A549 (cell line): ENCODE measurements around the gene EHBP1. TPM values are rescaled to one million over a fixed set of nuclear protein-coding genes. Genes with fewer than 3 reads are reported as not detected.

ENCODE experiments used
- ATAC-seq, 2 experiments: fragments of 200-7000 bp in 1 of 2; fragments of >200 bp in 1 of 2; cut with Nextera tagmentation in 1 of 2; cut with Tn5 transposase in 1 of 2; 3 replicates each; pipeline versions ENCODE4 v1.8.0 to v1.9.1; 2018 to 2020; ENCODE audit warnings: mild to moderate bottlenecking in 1 of 2, moderate library complexity in 1 of 2
- CTCF ChIA-PET: fragments of 300-600 bp; sonication (Branson Sonifier 250); formaldehyde crosslinking; extraction: SDS; loops from one replicate; lab custom pipeline; 2021; ENCODE audit warnings: antibody characterized with exemption, inconsistent platforms; lab: Yijun Ruan, JAX
- POLR2A ChIA-PET: fragments of 350-600 bp; formaldehyde crosslinking; extraction: SDS; loops from one replicate; lab custom pipeline; 2021; ENCODE audit warnings: antibody characterized with exemption, inconsistent platforms; lab: Yijun Ruan, JAX
- DNase-seq, 2 experiments: peaks; one replicate each; pipeline versions ENCODE4 v3.0.0 to v3.0.0-alpha.2; 2011 to 2016; ENCODE audit warnings: low read depth in 1 of 2, low spot score in 1 of 2
- FAIRE-seq: peaks from 2 replicates; lab custom pipeline; 2011; peaks lifted over from hg19 to GRCh38; lab: Jason Lieb, UNC
- H3K27ac ChIP-seq, 2 experiments: fragments of >200 bp; sonication (Bioruptor Twin); formaldehyde crosslinking; 3 replicates each; pipeline ENCODE4 v1.5.1; 2016 to 2017
- H3K4me1 ChIP-seq: fragments of >200 bp; sonication (Bioruptor Twin); formaldehyde crosslinking; 3 replicates; pipeline ENCODE4 v1.6.1; 2016
- H3K4me2 ChIP-seq: fragments of >200 bp; sonication (Bioruptor Twin); formaldehyde crosslinking; 3 replicates; pipeline ENCODE4 v1.6.1; 2016
- H3K4me3 ChIP-seq: fragments of >200 bp; sonication (Bioruptor Twin); formaldehyde crosslinking; 3 replicates; pipeline ENCODE4 v1.5.1; 2016
- H3K9me3 ChIP-seq: fragments of >200 bp; sonication (Bioruptor Twin); formaldehyde crosslinking; 3 replicates; pipeline ENCODE4 v1.6.1; 2016
- CBX2 ChIP-seq: fragments of 200-600 bp; sonication (generic); IDR thresholded peaks from 2 replicates; pipeline ENCODE4 v1.6.1; 2016; ENCODE audit warnings: low read depth, mild to moderate bottlenecking, borderline replicate concordance
- CBX8 ChIP-seq: fragments of 200-600 bp; sonication (generic); IDR thresholded peaks from 2 replicates; pipeline ENCODE4 v1.6.1; 2016
- CEBPB ChIP-seq, 2 experiments: fragments of >200 bp in 1 of 2; sonication (Bioruptor Twin) in 1 of 2; formaldehyde crosslinking in 1 of 2; IDR thresholded peaks; 2 replicates each; pipeline ENCODE4 v1.6.1; 2012 to 2016
- CHD2 ChIP-seq: fragments of 150-350 bp; IDR thresholded peaks from 2 replicates; pipeline ENCODE4 v1.6.1; 2014; ENCODE audit warnings: low read length; ENCODE audit not compliant: partially characterized antibody
- CHD4 ChIP-seq: fragments of 200-600 bp; sonication (generic); IDR thresholded peaks from 2 replicates; pipeline ENCODE4 v1.6.1; 2016; ENCODE audit warnings: antibody characterized with exemption, mild to moderate bottlenecking, borderline replicate concordance
- EHMT2 ChIP-seq: fragments of 200-600 bp; sonication (generic); IDR thresholded peaks from 2 replicates; pipeline ENCODE4 v1.6.1; 2016; ENCODE audit warnings: antibody characterized with exemption, low read depth, mild to moderate bottlenecking, moderate library complexity
- ESRRA ChIP-seq: fragments of 150-350 bp; IDR thresholded peaks from 2 replicates; pipeline ENCODE4 v1.6.1; 2014; ENCODE audit warnings: mild to moderate bottlenecking, low read length, borderline replicate concordance
- FOXS1 ChIP-seq: fragments of 250-450 bp; sonication (Bioruptor Pico); IDR thresholded peaks from 2 replicates; pipeline ENCODE4 v1.5.0; 2020; ENCODE audit warnings: mild to moderate bottlenecking, moderate library complexity
- GATA3 ChIP-seq: IDR thresholded peaks from 2 replicates; pipeline ENCODE4 v1.6.1; 2012; ENCODE audit warnings: borderline replicate concordance
- HOXB5 ChIP-seq: fragments of 250-450 bp; sonication (Bioruptor Pico); IDR thresholded peaks from 2 replicates; pipeline ENCODE4 v1.5.0; 2020; ENCODE audit warnings: mild to moderate bottlenecking, moderate library complexity
- MAZ ChIP-seq: fragments of 150-350 bp; IDR thresholded peaks from 2 replicates; pipeline ENCODE4 v1.6.1; 2014; ENCODE audit warnings: antibody characterized with exemption, low read depth, low read length, borderline replicate concordance
- PHF8 ChIP-seq: fragments of 200-600 bp; sonication (generic); IDR thresholded peaks from 2 replicates; pipeline ENCODE4 v1.6.1; 2016; ENCODE audit warnings: low read depth, mild to moderate bottlenecking, antibody characterized with exemption, moderate library complexity, borderline replicate concordance
- POLR2A ChIP-seq: IDR thresholded peaks from 2 replicates; pipeline ENCODE4 v1.6.1; 2012; ENCODE audit warnings: mild to moderate bottlenecking, low read length
- RAD21 ChIP-seq, 2 experiments: fragments of >200 bp in 1 of 2; sonication (Bioruptor Twin) in 1 of 2; formaldehyde crosslinking in 1 of 2; IDR thresholded peaks in 1 of 2; conservative IDR thresholded peaks in 1 of 2; 2 replicates in 1 of 2; 3 replicates in 1 of 2; pipeline ENCODE4 v1.6.1; 2012 to 2018; ENCODE audit warnings: inconsistent platforms in 1 of 2
- RCOR1 ChIP-seq: fragments of 150-350 bp; IDR thresholded peaks from 2 replicates; pipeline ENCODE4 v1.6.1; 2014; ENCODE audit warnings: antibody characterized with exemption, low read length, low read depth
- SMC3 ChIP-seq: fragments of >200 bp; sonication (Bioruptor Twin); formaldehyde crosslinking; IDR thresholded peaks from 3 replicates; pipeline ENCODE4 v1.6.1; 2018; ENCODE audit warnings: inconsistent platforms
- SREBF2 ChIP-seq: fragments of 450-650 bp; IDR thresholded peaks from 2 replicates; pipeline ENCODE4 v1.6.1; 2014; ENCODE audit warnings: mild to moderate bottlenecking, moderate library complexity
- ZSCAN20 ChIP-seq: fragments of 250-450 bp; sonication (Bioruptor Pico); IDR thresholded peaks from 2 replicates; pipeline ENCODE4 v1.8.0; 2022; ENCODE audit warnings: mild to moderate bottlenecking, moderate library complexity
- WGBS: methylation state at CpG from one replicate; pipeline ENCODE4 v1.1.6; 2017; ENCODE audit errors: missing lambda C conversion rate; 5-methylcytosine and 5-hydroxymethylcytosine counted together
- polyA plus RNA-seq, 4 experiments: library from polyadenylated mRNA; depleted of rRNA in 3 of 4; stranded (reverse); fragments of >200 nt; fragmentation: RNase III in 1 of 4; extraction: RNeasy Plus Mini Kit Qiagen cat#74134 plus additional on column Dnase treatment in 1 of 4; gene quantifications; 2 replicates in 3 of 4; 3 replicates in 1 of 4; pipeline ENCODE4 v1.2.3, GENCODE V29; 2011 to 2017
- TF ChIP-seq, protein P1 (sequence below): IDR thresholded peaks from 2 replicates; pipeline ENCODE4 v1.6.1; 2012
- TF ChIP-seq, protein P2 (sequence below): fragments of 200-600 bp; sonication (generic); IDR thresholded peaks from 2 replicates; pipeline ENCODE4 v1.6.1; 2016; ENCODE audit warnings: antibody characterized with exemption, mild to moderate bottlenecking, moderate library complexity
- TF ChIP-seq, protein P3 (sequence below): fragments of >200 bp; sonication (Bioruptor Twin); formaldehyde crosslinking; IDR thresholded peaks from 3 replicates; pipeline ENCODE4 v1.6.1; 2016

The EHBP1 gene
- polyA plus RNA-seq, 2 of the 4 experiments (the other 2 are of a cell fraction): 65.7 to 204 TPM

DNA sequence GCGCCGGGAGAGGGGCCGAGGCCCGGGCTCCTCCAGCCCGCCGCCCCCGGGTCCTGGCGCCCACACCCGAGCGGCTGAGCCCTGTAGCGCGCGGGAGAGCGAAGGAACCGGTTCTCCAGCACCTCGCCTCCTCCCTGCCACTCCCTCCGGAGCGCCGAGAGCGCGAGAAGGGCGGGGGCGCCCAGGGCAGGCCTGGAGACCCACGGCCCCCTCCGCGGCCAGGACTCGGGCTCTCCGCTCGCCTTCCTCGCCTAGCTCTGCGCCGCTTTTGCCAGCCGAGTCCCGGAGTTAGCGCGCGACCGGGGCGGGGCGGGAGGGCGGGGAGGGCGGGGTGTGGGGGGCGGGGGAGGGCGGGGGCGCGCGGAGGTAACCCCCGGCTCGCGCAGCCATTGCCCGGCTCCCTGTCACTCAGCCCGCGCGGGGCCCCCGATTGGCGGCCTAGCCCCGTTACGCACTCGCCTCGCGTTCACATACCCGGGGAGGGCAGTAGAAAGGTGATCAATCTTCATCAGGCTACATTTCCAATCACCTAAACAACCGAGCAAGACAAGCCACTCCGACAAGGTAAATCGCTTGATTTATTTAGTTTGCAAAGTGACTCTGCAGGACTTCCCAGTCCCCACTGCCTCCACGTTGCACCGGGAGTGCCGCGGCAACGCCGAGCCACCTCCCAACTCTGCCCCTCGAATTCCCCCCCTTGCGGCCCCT, 345.0 kb downstream of the EHBP1 start, which contains the start of gene OTX1 (continued):
- TF ChIP-seq HOXB5 (peak; percentile 97), CBX2 (no peak), ZSCAN20 (CRISPR knock-in tag) (no peak), EHMT2 (no peak), SMC3 (no peak), RAD21 (conservative IDR thresholded peaks at IDR 0.05 in 1 of 2, IDR thresholded peaks at IDR 0.05 in 1 of 2) (0 out of 5 replicates have a peak, but pooled peaks of 1 of the 2 experiments have one; percentile 13)
- TF ChIP-seq, protein P1, sequence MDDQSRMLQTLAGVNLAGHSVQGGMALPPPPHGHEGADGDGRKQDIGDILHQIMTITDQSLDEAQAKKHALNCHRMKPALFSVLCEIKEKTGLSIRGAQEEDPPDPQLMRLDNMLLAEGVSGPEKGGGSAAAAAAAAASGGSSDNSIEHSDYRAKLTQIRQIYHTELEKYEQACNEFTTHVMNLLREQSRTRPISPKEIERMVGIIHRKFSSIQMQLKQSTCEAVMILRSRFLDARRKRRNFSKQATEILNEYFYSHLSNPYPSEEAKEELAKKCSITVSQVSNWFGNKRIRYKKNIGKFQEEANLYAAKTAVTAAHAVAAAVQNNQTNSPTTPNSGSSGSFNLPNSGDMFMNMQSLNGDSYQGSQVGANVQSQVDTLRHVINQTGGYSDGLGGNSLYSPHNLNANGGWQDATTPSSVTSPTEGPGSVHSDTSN: peak; percentile 97

DNA sequence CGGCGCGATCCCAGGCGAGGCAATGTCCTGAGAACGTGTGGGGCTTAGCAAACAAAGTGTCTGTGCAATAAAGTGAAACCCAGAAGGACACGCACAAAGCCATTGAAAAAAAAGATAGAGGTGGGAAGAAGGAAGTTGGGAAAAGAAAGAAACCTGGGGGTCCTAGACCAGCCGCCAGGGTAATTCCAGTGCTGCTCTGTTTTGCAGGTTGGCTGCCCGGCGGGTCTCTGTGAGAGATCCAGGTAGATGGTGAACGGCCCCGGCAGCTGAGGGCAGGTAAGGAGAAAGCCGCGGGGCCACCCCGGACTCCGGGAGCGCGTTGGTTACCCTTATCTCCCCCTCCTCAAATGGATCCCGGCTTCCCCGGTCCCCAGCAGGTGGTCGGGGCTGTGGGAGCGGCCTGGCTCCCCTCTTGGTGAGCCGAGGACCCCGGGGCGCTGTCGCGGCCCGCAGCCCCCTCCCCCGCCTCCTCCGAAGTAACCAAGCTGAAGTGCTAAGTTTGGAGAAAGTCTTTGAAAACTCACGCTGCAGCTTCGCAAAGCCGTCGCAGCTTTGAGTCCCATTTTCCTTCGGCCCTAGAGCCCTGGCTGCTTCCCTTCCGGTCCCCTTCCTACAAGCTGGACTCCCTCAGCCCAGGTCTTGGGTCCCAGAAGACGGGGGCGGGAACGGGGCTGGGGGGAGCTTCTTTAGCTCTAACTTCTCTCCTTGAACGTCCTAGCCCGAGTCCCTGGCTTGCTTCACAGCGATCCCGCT, 345.7 kb downstream of the EHBP1 start:
- Histone ChIP-seq H3K27ac (peak overlapping the region; percentile 81 to 90), H3K4me3 (peak overlapping the region; percentile 92), H3K4me1 (peaks cover 8% of the 10 kb centered on the region; the same call in 1 of the 3 replicates), H3K9me3 (no peaks in the 10 kb centered on the region), H3K4me2 (peak overlapping the region; percentile 99)
- CTCF ChIA-PET: interaction anchor here (0.8 kb wide), 2 partner anchors 15 to 16 kb away, joined by 3 to 4 read pairs; no protein-coding TSS in a partner anchor
- ATAC-seq (peak in 1 of 2 experiments; percentile 1; a peak in 3 of 6 replicates), DNase-seq (no peak), FAIRE-seq (no peak)
- POLR2A ChIA-PET: interaction anchor here (1.0 kb wide), 1 partner anchor 16 kb away, joined by 4 read pairs; no protein-coding TSS in a partner anchor
- 22% methylated on average over 31 of the region's 42 CpGs for WGBS
- TF ChIP-seq PHF8 (0 out of 2 replicates have a peak, but pooled peaks have one; percentile 58), SMC3 (no peak), EHMT2 (no peak), CBX2 (no peak)

DNA sequence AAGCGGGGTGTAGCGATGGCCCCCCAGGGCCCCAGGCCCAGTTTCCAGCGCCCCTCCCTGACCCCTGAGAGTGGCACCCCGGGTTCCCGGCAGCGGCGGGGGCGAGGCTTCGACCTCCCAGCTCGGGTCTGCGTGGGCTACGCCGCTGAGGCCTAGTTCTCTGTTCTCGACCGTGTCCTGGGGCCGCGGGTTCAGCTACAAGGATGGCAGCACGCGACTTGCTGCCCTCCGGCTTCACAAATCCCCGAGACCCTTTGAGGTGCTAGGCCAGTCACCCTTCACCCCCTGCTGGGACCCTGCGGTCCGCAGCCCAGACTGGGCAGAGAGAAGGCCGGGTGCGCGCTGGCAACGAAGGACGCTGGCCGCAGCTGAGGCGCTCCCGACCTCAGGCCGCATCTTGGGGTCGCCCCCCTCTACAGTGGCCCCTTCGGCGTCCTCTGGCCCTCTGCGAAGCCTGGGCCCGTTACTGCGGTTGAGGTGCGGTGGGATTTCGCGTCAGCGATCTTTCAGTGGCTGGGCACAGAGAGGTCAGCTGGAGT, 346.4 kb downstream of the EHBP1 start:
- Histone ChIP-seq H3K4me2 (peak overlapping the region; percentile 99), H3K4me1 (peaks cover 8% of the 10 kb centered on the region; the same call in 1 of the 3 replicates), H3K27ac (peak overlapping the region; percentile 81 to 90; a peak in 4 of 6 replicates), H3K4me3 (peak overlapping the region; percentile 92; the same call in 2 of the 3 replicates), H3K9me3 (no peaks in the 10 kb centered on the region)
- no peak for ATAC-seq
- WGBS: 97% methylated on average over 31 of the region's 42 CpGs
- no peak for DNase-seq
- ChIA-PET POLR2A (no interaction called here), CTCF (interaction anchor here (0.6 to 0.8 kb wide), 3 partner anchors 14 to 31 kb away, joined by 3 to 4 read pairs (median 4); no protein-coding TSS in a partner anchor)
- TF ChIP-seq CEBPB (IDR thresholded peaks at IDR 0.05) (no peak), MAZ (no peak), FOXS1 (CRISPR knock-in tag) (no peak), CBX8 (no peak), CHD4 (no peak), CHD2 (no peak), ESRRA (no peak), GATA3 (no peak), SREBF2 (no peak), POLR2A (no peak), RCOR1 (no peak), RAD21 (conservative IDR thresholded peaks at IDR 0.05 in 1 of 2, IDR thresholded peaks at IDR 0.05 in 1 of 2) (no peak)
- TF ChIP-seq, protein P1: no peak
- TF ChIP-seq, protein P2, sequence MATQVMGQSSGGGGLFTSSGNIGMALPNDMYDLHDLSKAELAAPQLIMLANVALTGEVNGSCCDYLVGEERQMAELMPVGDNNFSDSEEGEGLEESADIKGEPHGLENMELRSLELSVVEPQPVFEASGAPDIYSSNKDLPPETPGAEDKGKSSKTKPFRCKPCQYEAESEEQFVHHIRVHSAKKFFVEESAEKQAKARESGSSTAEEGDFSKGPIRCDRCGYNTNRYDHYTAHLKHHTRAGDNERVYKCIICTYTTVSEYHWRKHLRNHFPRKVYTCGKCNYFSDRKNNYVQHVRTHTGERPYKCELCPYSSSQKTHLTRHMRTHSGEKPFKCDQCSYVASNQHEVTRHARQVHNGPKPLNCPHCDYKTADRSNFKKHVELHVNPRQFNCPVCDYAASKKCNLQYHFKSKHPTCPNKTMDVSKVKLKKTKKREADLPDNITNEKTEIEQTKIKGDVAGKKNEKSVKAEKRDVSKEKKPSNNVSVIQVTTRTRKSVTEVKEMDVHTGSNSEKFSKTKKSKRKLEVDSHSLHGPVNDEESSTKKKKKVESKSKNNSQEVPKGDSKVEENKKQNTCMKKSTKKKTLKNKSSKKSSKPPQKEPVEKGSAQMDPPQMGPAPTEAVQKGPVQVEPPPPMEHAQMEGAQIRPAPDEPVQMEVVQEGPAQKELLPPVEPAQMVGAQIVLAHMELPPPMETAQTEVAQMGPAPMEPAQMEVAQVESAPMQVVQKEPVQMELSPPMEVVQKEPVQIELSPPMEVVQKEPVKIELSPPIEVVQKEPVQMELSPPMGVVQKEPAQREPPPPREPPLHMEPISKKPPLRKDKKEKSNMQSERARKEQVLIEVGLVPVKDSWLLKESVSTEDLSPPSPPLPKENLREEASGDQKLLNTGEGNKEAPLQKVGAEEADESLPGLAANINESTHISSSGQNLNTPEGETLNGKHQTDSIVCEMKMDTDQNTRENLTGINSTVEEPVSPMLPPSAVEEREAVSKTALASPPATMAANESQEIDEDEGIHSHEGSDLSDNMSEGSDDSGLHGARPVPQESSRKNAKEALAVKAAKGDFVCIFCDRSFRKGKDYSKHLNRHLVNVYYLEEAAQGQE: no peak
- TF ChIP-seq, protein P3, sequence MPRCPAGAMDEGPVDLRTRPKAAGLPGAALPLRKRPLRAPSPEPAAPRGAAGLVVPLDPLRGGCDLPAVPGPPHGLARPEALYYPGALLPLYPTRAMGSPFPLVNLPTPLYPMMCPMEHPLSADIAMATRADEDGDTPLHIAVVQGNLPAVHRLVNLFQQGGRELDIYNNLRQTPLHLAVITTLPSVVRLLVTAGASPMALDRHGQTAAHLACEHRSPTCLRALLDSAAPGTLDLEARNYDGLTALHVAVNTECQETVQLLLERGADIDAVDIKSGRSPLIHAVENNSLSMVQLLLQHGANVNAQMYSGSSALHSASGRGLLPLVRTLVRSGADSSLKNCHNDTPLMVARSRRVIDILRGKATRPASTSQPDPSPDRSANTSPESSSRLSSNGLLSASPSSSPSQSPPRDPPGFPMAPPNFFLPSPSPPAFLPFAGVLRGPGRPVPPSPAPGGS: no peak
- no peak for FAIRE-seq
